ENCODE data around the gene C16orf95.

Gene C16orf95

GRCh38 chr16:87332150-87332549 is 15.0 kb upstream of the C16orf95 start:
- no peak for TF ChIP-seq CTCF (IDR thresholded peaks at IDR 0.05; ENCODE audit: extremely low read depth, insufficient read depth, missing control alignments)
- in situ Hi-C loops (cut with MboI; ENCODE audit: low pct_unique_long_range_greater_than_20kb, low sequenced_read_pairs, unreplicated experiment): no loop called here
- DNase-seq (ENCODE audit: low spot score): no peak

GRCh38 chr16:87331241-87331801 is 14.1 kb upstream of the C16orf95 start:
- DNase-seq (ENCODE audit: low spot score): no peak
- in situ Hi-C loops (cut with MboI; ENCODE audit: low pct_unique_long_range_greater_than_20kb, low sequenced_read_pairs, unreplicated experiment): no loop called here
- no peak for TF ChIP-seq CTCF (IDR thresholded peaks at IDR 0.05; ENCODE audit: extremely low read depth, insufficient read depth, missing control alignments)

- in situ Hi-C loops (cut with MboI; ENCODE audit: low pct_unique_long_range_greater_than_20kb, low sequenced_read_pairs, unreplicated experiment): no loop called here
- TF ChIP-seq CTCF (IDR thresholded peaks at IDR 0.05; ENCODE audit: extremely low read depth, insufficient read depth, missing control alignments): no peak
- DNase-seq (ENCODE audit: low spot score): no peak
These were observed 13.5 kb upstream of the C16orf95 start for GRCh38 chr16:87330646-87331045.

- DNase-seq (ENCODE audit: low spot score): no peak
- no peak for TF ChIP-seq CTCF (IDR thresholded peaks at IDR 0.05; ENCODE audit: extremely low read depth, insufficient read depth, missing control alignments)
- in situ Hi-C loops (cut with MboI; ENCODE audit: low pct_unique_long_range_greater_than_20kb, low sequenced_read_pairs, unreplicated experiment): no loop called here
These were observed 13.0 kb upstream of the C16orf95 start for GRCh38 chr16:87330257-87330624.

- in situ Hi-C loops (cut with MboI; ENCODE audit: low pct_unique_long_range_greater_than_20kb, low sequenced_read_pairs, unreplicated experiment): no loop called here
- no peak for DNase-seq (ENCODE audit: low spot score)
- TF ChIP-seq CTCF (IDR thresholded peaks at IDR 0.05; ENCODE audit: extremely low read depth, insufficient read depth, missing control alignments): no peak
These were observed 12.5 kb upstream of the C16orf95 start for GRCh38 chr16:87329436-87330256.

- no peak for TF ChIP-seq CTCF (IDR thresholded peaks at IDR 0.05; ENCODE audit: extremely low read depth, insufficient read depth, missing control alignments)
- in situ Hi-C loops (cut with MboI; ENCODE audit: low pct_unique_long_range_greater_than_20kb, low sequenced_read_pairs, unreplicated experiment): no loop called here
- no peak for DNase-seq (ENCODE audit: low spot score)
These were observed 11.7 kb upstream of the C16orf95 start for GRCh38 chr16:87328846-87329245.

Measured in GM13977 (cell line).